SIG-M5 treated with dmso at 0.1 percent for 504 hours (cell line): ENCODE results near the gene PIGQ.

Source experiments
- DNase-seq: peaks from one replicate; lab custom pipeline; 2025; ENCODE audit not compliant: unreplicated experiment; lab: John Stamatoyannopoulos, UW

PIGQ gene

DNA sequence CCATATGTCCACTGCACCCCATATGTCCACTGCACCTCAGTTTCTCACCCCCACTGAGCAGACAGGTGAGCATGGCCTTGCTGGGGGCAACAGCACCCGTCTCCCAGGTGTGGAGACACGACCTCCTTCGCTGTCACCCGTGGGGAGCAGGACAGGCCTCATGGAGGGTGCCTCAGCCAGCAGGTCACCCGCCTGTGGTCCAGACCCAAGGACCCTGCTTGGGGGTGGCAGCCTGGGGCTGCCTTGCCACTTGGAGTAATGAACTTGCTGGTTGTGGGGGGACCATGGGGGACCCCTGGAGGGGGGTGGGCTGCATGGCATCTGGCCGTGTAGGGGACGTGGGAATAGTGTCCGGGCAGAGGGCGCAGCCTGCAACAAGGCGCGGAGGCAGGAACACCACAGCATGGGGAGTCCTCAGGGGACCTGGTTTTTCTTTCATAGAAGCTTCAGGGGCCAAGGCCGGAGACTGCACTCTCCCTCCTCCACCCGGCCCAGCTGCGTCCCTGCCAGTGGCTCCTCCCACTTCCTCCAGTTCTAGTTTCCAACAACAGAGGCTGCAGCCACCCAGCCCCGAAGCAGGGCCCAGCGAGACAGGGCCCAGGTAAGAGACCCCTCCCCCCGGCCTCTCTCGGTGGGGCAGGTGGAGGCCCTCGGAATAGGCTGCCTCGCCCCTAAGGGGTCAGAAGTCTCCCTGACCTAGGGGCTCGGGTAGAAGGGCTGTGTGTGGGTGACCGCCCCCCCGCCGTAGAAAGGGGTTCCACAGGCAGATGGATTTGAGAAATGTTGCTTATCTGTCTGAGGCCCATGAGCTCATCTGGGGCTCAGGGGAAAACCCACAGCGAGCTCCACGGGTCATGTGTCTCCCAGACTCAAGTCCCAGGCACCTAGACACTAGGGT lies 3.0 kb upstream of the PIGQ start, which contains the start of gene NHLRC4:
Gene NHLRC4, plus strand, starts transcription at position 531 of the 898 bp plus-strand sequence. CDS start 1,043 bp downstream, outside the sequence.
- peak; percentile 58 for DNase-seq

DNA sequence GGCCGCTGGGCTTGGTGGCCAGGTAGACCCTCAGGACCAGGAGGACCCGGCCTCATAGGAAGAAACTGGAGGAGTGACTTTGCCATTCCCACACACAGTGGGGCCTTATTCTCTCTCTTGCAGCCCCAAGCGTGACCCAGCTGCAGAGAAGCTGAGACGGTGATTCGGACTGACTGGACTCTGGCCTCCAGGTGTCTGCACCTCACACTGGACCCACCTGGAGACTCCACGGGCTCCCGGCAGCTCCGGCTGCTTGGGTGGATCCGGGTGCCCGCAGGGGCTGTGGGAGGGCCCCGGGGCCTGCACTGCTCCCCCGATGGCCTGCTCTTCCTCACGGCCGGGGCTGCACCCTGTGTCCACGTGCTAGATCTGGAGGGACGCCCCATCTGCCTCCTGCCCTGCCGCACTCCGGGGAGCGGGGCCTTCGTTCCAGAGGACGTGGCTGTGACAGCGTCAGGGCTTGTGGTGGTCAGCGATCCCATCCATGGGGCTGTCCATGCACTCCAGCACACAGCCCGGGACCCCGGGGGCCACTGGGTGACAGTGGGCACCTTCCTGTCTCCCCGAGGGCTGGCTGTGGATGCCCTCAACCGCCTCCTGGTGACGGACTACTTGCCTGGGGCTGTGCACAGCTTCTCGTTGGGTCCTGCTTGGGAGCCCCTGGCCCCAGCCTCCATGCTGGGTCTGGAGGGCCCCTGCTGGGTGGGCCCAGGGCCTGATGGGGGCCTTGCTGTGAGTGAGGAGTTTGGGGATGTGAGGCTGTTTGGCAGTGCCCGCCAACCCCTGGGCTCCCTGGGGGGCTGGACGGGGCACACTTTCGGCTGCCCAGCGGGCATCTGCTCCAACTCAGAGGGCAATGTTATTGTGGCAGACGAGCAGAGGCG lies 2.2 kb upstream of the PIGQ start:
- no peak for DNase-seq

DNA sequence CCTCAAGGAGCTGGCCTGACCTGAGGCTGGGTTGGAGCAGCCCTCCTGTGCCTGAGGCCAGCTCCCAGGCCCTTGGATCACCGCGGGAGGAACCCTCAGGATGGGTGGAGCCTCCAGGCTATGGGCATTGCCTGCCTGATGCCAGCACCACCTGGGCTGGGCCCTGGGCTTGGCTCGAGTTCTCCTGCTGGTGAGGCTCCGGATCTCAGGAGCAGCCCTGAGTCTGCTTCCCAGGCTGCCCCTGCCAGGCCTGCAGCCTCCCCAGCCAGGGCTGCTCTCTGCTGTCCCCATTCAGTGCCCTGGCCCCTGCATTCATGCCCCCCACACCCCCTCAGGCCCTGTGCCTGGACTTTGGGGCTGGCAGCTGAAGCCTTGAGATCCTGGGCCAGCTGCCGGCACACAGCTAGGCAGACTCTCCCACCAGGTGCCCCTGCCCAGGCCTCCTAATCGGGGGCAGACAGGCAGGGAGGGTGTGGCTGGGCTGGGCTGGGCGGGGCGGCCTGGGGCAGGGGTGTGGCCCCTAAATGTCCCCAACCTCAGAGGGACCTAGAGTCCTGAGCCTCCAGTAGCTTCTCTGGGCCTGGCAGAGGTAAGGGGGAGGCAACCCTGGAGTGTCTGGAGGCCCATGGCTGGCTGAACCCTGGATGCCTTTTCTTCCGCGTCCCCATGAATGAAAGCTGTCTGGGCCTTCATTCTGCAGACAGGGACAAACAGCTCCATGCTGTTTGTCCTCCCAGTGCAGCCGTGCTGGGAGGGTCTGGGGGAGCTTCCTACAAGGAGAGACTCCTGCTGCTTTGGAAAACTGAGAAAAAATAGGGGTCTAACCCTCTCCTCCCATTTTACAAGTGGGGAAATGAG lies 1.1 kb upstream of the PIGQ start:
- no peak for DNase-seq

DNA sequence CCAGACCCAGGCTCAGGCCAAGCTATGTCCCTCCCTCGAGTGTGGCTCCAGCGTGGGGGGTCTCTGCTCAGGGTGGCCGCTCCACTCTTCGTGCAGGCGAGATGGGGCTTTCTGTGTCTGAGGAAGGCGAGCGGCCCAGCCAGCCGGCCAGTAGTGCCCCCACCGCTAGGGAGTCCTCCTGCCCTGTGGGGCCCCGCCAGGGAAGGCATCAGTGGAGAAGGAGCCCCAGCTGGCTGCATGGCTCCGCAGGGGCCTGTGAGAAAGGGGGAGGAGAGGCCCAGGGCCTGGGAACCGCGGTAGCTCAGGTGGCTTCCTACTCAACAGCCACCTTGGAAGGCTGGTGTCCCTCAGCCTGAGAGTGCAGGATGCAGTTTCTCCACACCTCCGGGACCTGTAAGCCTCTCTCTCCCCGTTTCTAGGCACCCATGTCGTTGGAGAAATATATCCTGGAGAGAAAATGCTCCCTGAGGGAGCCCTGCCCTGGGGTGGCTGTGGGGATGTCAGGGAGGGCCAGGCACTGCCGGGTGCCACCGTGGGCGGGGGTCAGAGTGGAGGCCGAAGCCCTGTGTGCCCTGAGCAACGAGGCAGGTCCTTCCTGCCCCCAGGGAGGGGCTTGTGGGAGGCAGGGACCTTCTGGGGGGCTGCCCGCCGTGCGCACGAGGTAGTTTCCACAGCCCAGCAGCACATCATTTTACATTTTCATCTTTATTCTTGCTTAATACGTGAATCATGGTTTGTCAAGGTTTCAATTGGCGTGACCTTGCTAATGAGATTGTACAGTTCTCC lies 3.3 kb downstream of the PIGQ start:
- no peak for DNase-seq

DNA sequence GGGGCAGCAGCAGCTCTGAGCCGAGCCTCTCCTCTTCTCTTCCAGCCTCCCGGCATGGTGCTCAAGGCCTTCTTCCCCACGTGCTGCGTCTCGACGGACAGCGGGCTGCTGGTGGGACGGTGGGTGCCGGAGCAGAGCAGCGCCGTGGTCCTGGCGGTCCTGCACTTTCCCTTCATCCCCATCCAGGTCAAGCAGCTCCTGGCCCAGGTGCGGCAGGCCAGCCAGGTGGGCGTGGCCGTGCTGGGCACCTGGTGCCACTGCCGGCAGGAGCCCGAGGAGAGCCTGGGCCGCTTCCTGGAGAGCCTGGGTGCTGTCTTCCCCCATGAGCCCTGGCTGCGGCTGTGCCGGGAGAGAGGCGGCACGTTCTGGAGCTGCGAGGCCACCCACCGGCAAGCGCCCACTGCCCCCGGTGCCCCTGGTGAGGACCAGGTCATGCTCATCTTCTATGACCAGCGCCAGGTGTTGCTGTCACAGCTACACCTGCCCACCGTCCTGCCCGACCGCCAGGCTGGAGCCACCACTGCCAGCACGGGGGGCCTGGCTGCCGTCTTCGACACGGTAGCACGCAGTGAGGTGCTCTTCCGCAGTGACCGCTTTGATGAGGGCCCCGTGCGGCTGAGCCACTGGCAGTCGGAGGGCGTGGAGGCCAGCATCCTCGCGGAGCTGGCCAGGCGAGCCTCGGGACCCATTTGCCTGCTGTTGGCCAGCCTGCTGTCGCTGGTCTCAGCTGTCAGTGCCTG lies 4.4 kb downstream of the PIGQ start:
- DNase-seq: no peak

DNA sequence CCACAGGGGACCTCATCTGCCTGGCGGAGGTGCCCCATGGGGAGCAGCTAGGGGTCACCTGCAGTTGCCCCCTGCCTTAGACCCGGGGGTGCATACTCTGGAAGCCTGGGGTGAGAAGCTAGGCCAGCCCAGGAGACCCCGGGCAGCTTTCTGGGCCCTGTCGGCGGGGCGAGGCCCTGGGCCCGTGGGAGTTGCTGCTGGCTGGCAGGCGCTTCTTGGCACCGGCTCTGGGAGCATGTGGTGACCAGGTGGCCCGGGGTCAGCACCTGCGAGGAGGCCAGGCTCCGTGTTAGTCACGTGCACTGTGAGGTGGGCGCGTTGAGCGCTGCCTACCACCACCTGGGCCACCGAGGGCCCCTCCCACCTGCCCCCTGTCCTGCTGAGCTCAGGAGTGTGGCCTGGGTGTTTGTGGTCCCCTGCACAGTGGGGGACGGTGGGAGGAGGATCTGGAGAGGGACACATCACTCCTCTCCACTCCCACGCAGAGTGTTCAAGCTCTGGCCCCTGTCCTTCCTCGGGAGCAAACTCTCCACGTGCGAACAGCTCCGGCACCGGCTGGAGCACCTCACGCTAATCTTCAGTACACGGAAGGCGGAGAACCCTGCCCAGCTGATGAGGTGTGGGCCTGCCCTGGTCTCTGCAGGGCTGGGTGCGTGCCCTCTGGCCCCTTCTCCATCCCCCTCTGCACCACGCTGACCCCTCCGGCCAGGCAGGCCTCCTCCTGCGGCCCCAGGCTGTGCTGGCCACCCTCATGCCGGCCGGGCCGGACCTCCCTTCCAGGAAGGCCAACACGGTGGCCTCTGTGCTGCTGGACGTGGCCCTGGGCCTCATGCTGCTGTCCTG lies 5.8 kb downstream of the PIGQ start:
- no peak for DNase-seq

DNA sequence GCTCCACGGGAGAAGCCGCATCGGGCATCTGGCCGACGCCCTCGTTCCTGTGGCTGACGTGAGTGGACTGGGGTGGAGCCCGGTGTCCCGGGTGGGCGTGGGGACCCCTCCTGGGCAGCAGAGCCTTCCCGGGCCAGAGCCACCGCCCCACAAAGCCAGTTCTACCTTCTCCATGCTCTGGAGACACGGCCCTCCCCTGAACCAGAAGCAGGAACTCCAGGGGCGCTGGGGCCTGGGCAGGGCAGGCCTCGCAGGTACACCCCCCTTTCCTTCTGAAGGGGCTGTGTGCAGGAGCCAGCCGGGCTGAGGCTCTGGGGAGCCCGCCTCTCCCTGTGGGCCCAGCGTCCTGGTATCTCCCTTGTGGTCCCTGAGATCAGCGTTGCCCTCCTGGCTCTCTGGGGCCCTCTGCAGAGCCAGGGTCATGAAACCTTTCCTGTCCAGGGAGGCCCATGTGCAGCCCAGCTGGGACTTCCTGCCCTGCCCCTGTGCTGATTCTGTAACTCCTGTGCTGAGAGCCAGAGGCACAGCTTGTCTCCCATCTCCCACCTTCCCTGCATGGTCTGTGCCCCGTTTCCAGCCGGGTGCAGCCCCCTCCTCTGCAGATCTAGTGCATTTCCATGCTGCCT lies 6.5 kb downstream of the PIGQ start:
- DNase-seq: no peak

DNA sequence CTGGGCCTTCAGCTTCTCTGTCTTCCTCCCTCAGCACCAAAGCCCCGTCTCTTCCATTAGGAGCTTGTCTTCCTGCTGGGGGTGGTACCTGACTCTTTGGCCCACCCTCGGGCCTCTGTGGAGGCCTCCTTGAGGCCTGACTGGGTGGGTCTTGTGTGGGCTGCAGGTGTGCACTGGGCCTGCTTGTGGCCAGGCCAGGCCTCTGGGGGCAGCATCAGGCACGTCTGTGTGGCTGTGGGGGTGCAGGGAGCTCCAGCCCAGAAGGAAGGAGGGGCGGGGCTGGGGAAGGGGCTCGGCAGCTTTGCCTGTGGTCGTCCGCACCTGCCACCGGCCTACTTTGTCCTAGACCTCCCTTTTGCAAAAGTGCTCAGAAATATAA lies 7.0 kb downstream of the PIGQ start:
- no peak for DNase-seq

DNA sequence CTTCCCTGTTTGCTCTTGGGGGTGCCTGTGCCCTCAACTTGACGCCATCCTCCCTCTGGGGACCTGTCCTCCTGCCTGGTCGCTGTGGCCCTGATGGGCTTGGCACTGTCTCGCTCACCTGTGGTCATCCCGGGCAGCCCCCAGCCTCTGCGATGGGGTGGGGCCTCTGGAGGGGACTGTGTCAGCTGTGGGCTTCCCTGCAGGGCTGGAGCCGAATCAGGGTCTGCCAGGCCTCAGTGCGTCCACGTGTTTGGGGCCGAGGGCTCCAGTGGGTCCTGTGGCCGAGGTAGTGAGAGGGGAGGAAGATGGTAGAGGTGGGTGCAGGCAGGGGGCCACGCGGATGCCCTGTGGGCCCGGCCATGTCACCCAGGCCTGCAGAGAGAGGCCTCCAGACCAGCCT lies 8.0 kb downstream of the PIGQ start:
- no peak for DNase-seq

DNA sequence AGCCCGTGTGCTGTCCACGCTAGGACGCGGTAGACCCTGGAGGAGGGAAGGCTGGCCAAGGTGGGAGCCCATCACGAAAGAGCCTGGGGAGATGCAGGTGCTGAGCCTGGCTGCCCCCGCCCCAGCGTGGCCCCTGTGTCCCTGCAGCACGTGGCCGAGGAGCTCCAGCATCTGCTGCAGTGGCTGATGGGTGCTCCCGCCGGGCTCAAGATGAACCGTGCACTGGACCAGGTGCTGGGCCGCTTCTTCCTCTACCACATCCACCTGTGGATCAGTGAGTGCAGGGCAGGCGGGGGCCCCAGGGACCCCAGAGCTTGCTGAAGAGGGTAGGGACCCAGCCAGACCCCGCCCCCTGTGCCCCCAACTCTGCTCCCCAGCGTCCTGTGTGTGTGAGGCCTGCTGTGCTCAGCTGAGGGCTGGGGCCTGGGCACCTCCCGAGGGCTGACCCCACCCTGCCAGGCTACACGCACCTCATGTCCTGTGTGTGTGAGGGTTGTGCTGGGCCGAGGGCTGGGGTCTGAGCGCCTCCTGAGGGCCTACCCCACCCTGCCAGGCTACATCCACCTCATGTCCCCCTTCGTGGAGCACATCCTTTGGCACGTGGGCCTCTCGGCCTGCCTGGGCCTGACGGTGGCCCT lies 8.6 kb downstream of the PIGQ start:
- no peak for DNase-seq

DNA sequence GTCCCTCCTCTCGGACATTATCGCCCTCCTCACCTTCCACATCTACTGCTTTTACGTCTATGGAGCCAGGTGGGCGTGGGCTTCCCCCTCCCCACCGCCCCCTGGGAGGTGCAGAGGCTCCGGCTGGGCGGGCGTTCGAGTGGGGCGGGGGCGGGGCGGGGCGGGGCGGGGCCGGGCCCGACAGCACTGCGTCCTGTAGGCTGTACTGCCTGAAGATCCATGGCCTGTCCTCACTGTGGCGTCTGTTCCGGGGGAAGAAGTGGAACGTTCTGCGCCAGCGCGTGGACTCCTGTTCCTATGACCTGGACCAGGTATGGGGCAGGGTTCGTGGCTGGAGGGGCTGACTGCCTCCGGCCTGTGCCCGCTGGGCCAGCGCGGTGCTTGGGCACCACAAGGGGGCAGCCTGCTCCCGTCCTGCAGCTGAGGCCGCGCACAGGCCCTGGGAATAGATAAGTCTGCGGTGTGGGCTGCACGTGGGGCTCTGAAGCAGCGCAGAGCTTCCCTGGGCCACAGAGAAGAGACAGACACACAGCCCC lies 9.2 kb downstream of the PIGQ start:
- DNase-seq: peak; percentile 59

DNA sequence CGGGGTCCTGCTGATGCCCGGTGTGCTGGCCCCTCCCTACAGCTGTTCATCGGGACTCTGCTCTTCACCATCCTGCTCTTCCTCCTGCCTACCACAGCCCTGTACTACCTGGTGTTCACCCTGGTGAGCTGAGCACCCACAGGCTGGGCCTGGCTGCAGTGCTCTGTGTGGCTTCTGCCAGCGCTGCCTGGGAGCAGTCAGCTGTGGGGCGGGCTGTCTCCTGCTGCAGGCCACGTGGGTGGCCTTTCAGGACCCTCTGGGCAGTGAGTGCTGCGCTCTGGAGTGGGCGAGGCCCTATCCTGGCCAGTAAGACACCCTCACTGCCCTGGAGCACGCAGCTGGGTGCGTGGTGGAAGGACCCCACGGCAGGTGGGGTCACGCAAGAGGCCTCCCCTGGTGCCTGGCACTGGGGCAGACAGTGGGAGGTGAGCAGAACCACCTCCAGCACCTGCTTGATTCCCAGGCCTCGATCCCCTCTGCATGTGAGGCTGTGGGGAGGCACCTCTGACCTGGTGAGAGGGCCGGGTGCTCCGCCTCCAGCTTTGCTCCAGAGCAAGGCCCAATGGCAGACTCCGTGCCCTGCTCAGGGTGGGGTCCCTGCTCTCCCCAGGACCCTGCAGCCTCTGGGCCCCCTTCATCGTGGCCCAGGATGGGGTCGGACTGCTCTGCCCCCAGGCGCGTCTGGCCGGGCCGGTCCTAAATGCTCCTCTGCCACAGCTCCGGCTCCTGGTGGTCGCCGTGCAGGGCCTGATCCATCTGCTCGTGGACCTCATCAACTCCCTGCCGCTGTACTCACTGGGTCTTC lies 10.6 kb downstream of the PIGQ start:
- DNase-seq: no peak

DNA sequence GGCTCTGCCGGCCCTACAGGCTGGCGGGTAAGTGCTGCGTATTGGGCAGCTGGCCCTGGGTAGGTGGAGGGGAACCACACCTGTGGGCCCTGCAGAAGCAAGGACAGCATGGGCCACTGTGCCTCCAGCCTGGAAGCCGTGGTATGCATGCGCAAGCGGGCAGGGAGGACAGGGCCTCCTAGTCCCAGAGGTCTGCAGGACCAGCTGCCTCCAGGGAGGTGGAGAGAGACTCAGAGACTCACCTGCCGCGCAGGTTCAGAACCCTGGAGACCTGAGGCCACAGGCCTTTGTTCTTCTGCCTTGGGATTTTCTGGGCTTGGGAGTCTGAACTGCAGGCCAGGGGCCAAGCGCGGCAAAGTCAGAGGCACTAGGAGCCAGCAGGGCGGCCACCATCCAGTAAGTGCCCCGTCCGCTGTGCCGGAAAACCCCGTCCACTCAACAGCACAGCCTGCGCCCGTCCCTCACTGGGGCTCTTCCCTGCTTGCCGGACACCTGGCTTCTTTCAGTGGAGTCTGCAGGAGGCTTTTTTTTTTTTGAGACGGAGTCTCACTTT lies 11.3 kb downstream of the PIGQ start:
- no peak for DNase-seq

DNA sequence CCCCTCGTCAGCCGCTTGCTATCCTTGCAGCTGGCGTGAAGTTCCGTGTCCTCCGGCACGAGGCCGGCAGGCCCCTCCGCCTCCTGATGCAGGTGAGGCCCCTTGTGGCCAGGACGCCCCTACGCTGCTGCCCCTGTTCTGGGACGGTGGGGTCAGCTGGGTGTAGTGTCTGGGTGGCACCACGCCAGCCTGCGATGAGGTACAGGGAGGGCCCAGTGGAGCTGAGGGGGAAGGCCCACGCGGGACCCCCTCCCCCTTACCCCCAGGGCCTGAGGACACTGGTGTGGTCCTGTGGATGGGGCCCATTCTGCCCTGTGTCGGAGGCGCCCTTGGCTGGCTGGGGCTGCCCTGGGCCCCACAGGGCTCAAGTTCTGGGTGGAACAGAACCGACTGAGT lies 12.4 kb downstream of the PIGQ start:
- DNase-seq: no peak

DNA sequence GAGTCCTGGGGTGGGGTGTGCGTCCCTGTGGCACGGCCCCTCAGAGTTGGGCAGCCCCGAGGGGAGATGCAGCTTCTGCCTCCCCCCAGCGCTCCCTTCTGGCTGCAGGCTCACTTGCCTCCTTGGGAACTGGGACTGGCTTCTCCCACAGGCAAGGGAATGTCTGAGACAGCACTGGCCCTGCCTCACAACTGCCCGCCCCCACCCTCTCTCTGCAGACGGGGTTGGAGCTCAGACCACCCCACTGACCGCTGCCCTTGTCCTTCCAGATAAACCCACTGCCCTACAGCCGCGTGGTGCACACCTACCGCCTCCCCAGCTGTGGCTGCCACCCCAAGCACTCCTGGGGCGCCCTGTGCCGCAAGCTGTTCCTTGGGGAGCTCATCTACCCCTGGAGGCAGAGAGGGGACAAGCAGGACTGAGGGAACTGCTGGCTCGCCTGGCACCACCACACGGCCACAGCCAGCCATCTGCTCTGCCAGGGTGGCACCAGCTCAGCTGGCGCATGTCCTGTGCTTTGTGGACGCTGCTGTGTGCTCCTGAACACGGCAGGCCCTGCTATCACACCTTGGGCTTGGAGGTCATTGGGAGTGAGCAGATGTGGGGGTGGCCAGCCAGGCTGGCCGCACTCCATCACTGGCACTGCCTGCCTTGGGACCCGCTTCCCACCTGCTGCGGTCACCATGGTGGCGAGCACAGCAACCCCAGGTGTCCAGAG lies 13.0 kb downstream of the PIGQ start:
- no peak for DNase-seq

DNA sequence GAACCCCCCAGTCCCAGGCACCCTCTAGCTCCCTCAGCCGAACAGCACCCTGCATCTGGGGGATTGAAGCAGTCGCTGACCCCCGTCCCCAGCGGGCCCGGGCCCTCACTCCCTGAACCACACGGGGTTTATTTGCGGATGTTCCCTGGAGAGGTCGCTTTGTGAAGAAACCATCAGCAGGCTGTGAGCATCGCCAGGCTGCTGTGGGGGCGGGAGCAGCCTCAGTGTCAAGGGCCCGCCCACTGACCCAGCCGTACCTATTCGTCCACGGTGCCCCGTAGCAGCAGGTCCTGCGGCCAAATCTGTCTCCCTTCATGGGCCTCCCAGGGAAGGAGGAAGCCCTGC lies 13.7 kb downstream of the PIGQ start:
- DNase-seq: no peak
